Astrocyte of the cerebellum (primary cell): ENCODE data around the gene CDIPT.

Experiments
- DNase-seq: peaks from one replicate; pipeline ENCODE4 v3.0.0-alpha.2; 2011; ENCODE audit warnings: low read depth
- H3K4me3 ChIP-seq: 2 replicates; pipeline ENCODE4 v1.5.1; 2011; ENCODE audit warnings: mild to moderate bottlenecking, low read depth, low read length, moderate library complexity
- CTCF ChIP-seq: IDR thresholded peaks from 2 replicates; pipeline ENCODE4 v1.5.1; 2012; ENCODE audit warnings: low read length, low read depth, moderate library complexity, mild to moderate bottlenecking; ENCODE audit errors: missing control alignments
- in situ Hi-C: cut with HindIII; loops from 2 replicates; pipeline ENCODE4 v1.10.0; 2017; ENCODE audit warnings: low sequenced_read_pairs

CDIPT gene

GRCh38 chr16:29908719-29909220 is 45.7 kb upstream of the CDIPT start:
- H3K4me3 ChIP-seq, result no peak overlapping the region
- TF ChIP-seq CTCF, result no peak
- in situ Hi-C loops, result no loop called here
- no peak for DNase-seq

DNA sequence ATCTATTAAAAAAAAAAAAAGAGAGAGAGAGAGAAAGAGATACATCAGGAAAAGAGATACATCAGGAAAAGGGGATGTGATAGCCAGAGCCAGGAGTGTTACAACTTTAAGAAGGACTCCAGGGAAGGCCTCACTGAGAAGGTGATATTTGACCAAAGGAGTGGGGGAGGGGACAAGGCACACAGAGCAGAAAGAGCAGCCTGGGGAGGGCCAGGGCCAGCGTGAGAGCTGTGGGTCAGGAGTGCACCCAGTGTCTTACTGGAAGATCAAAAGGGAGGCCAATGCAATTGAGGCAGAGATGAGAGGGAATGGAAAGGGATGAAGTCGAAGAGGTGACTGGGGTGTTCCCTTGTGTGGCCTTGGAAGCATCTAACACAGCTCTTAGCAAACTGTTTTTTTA is 44.9 kb upstream of the CDIPT start:
- in situ Hi-C loops, result no loop called here
- H3K4me3 ChIP-seq, result no peak overlapping the region
- TF ChIP-seq CTCF, result no peak
- DNase-seq, result no peak

DNA sequence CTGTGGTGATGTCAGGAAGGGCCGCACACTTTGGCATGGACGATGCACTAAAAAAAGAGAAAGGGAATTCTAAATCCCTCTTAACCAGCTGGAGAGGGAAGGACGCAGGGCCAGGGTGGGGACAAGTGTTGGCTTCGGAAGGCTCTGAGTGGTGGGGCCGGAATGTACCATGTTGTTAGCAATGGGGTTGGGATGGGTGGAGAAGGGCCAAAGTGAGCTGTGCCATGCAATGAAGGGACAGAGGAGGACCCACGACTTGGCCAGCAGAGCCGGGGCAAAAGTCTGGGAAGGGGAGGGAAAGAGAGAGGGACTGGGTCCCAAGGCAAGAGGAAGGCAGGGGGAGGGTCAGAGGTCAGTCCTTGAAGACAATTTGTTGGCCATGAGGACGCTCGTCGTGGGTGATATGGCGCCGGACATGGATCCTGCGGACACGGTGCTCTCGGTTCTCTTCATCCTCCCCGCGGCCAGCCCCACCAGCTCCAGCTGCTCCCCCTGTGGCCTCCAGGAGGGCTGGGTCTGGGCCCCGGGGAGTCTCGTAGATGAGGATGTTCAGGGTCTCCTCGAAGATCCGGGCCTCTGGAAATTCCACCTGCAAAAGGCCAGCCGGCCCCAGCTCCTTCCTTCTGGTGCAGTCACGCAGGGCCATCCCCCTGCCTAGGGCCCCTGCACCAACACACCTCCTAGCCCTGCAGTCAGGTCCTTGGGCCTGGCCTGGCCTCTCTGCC is 43.7 kb upstream of the CDIPT start:
- no peak overlapping the region for H3K4me3 ChIP-seq
- TF ChIP-seq CTCF, result no peak
- in situ Hi-C loops, result no loop called here
- no peak for DNase-seq

- no peak overlapping the region for H3K4me3 ChIP-seq
- TF ChIP-seq CTCF, result no peak
- in situ Hi-C loops, result no loop called here
- no peak for DNase-seq
Measured at GRCh38 chr16:29905668-29906067, 42.6 kb upstream of the CDIPT start.

- H3K4me3 ChIP-seq, result no peak overlapping the region
- in situ Hi-C loops, result no loop called here
- no peak for TF ChIP-seq CTCF
- no peak for DNase-seq
Measured at GRCh38 chr16:29904947-29905346, 41.9 kb upstream of the CDIPT start.

DNA sequence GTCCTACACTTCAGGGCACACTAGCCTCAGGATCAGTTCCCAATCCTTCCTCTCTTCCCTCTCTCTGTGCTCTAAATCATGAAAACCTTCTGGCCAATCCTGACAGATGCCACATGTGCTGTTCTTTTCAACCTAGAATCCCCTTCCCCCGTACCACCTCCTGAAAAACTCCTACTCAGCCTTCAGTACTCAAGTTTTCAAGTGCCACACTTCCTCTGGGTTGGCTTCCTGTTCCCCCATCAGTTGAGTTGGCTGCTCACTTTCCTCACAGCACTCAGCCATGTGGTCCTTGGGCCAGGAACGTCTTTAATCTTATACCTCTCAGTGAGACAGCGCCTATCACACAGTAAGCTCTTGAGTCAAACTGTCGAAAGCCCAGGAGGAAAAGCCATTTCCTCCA is 40.6 kb upstream of the CDIPT start:
- H3K4me3 ChIP-seq, result no peak overlapping the region
- in situ Hi-C loops, result no loop called here
- no peak for TF ChIP-seq CTCF
- no peak for DNase-seq

GRCh38 chr16:29901607-29901945 is 38.5 kb upstream of the CDIPT start:
- in situ Hi-C loops, result no loop called here
- DNase-seq, result no peak
- TF ChIP-seq CTCF, result no peak
- no peak overlapping the region for H3K4me3 ChIP-seq
